HEK293T (cell line): ENCODE results near the gene LITAFD.

Experiments used
- FOXA1 ChIP-seq: fragments of 450-650 bp; IDR thresholded peaks from 2 replicates; pipeline ENCODE4 v1.6.1; 2016; ENCODE audit warnings: mild to moderate bottlenecking
- FOXK2 ChIP-seq: fragments of 450-650 bp; IDR thresholded peaks from 2 replicates; pipeline ENCODE4 v1.6.1; 2016; ENCODE audit warnings: mild to moderate bottlenecking
- LEF1 ChIP-seq: fragments of 450-650 bp; IDR thresholded peaks from 2 replicates; pipeline ENCODE4 v1.6.1; 2017; ENCODE audit warnings: mild to moderate bottlenecking, borderline replicate concordance
- NFRKB ChIP-seq: fragments of 450-650 bp; IDR thresholded peaks from 2 replicates; pipeline ENCODE4 v1.6.1; 2016; ENCODE audit warnings: mild to moderate bottlenecking, moderate library complexity
- TARDBP ChIP-seq: fragments of 450-650 bp; IDR thresholded peaks from 2 replicates; pipeline ENCODE4 v1.6.1; 2016

DNA sequence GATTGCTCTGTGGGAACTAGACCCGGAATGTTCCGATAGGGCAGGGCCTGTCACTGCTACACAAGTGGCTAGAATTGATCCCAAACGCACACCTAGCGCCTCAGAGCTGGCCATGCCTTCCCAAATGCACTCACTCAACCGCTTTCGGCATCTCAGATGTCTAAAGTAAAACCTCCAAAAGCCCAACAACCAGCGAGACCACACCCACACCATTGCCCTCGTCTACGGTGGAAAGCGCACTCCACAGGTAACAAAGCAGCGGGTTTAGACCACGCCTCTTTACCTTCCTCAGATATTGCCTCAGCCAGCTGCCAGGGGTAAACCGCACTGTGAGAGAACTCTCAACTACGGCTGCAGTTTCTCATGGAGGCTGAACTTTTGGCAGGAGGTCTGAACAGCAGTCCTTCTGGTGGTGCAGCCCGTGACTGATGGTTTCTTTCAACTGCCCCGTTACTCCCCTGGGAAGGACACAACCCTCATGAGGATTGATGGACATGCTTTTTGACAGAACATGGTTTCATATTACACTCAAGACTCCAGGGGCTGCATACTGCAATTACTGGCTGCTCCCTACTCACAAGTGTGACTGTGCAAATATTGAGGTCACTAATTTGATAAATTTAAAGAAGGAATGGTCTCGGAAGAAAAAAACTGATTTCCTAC, 47.1 kb downstream of the LITAFD start:
- TF ChIP-seq FOXA1 = no peak
- no peak for TF ChIP-seq LEF1
- TF ChIP-seq FOXK2 = no peak
- TF ChIP-seq NFRKB = no peak
- TF ChIP-seq TARDBP = no peak
